Neural progenitor cell (in vitro differentiated cells): ENCODE data around the gene EXOC6B. TPM values are rescaled to one million over a fixed set of nuclear protein-coding genes. Genes with fewer than 3 reads are reported as not detected.

Experiments
- DNase-seq: peaks from one replicate; pipeline ENCODE4 v3.0.0-alpha.2; 2016; ENCODE audit warnings: low spot score
- H2AFZ ChIP-seq: fragments of 200-600 bp; sonication (generic); replicated peaks from 2 replicates; pipeline ENCODE4 v1.6.1; 2016; ENCODE audit warnings: antibody characterized with exemption
- H3F3A ChIP-seq: fragments of 200-600 bp; sonication (generic); 2 replicates; pipeline ENCODE4 v1.6.1; 2016; ENCODE audit warnings: antibody characterized with exemption, low read depth
- H3K27ac ChIP-seq: fragments of 200-600 bp; sonication (generic); 2 replicates; pipeline ENCODE4 v1.5.1; 2016; ENCODE audit warnings: mild to moderate bottlenecking
- H3K27me3 ChIP-seq: fragments of 200-600 bp; sonication (generic); 2 replicates; pipeline ENCODE4 v1.6.1; 2016; ENCODE audit warnings: mild to moderate bottlenecking, moderate library complexity
- H3K36me3 ChIP-seq: fragments of 200-600 bp; sonication (generic); 2 replicates; pipeline ENCODE4 v1.5.1; 2016
- H3K4me1 ChIP-seq: fragments of 200-600 bp; sonication (generic); 2 replicates; pipeline ENCODE4 v1.6.1; 2016; ENCODE audit warnings: mixed run types
- H3K4me2 ChIP-seq: fragments of 200-600 bp; sonication (generic); 2 replicates; pipeline ENCODE4 v1.6.1; 2016
- H3K4me3 ChIP-seq: fragments of 200-600 bp; sonication (generic); 2 replicates; pipeline ENCODE4 v1.5.1; 2016
- H3K79me2 ChIP-seq: fragments of 200-600 bp; sonication (generic); 2 replicates; pipeline ENCODE4 v1.6.1; 2016; ENCODE audit warnings: low read depth
- H3K9ac ChIP-seq: fragments of 200-600 bp; sonication (generic); 2 replicates; pipeline ENCODE4 v1.6.1; 2016
- H3K9me3 ChIP-seq: fragments of 200-600 bp; sonication (generic); 2 replicates; pipeline ENCODE4 v1.5.1; 2016; ENCODE audit warnings: low read depth
- H4K20me1 ChIP-seq: fragments of 200-600 bp; sonication (generic); 2 replicates; pipeline ENCODE4 v1.6.1; 2016; ENCODE audit warnings: low read depth
- H3K27ac Mint-ChIP-seq: 3 replicates; pipeline ENCODE4 v1.8.0; 2021; ENCODE audit warnings: mixed read lengths
- H3K27me3 Mint-ChIP-seq: 2 replicates; pipeline ENCODE4 v1.8.0; 2022; ENCODE audit warnings: low read depth, mild to moderate bottlenecking, inconsistent platforms, moderate library complexity, mixed read lengths; ENCODE audit not compliant: insufficient read depth
- H3K36me3 Mint-ChIP-seq: 3 replicates; pipeline ENCODE4 v1.8.0; 2021; ENCODE audit warnings: mixed read lengths
- H3K4me1 Mint-ChIP-seq: 3 replicates; pipeline ENCODE4 v1.8.0; 2021; ENCODE audit warnings: mixed read lengths
- H3K4me3 Mint-ChIP-seq: 3 replicates; pipeline ENCODE4 v1.8.0; 2021; ENCODE audit warnings: mild to moderate bottlenecking, moderate library complexity, mixed read lengths
- H3K9me3 Mint-ChIP-seq: 3 replicates; pipeline ENCODE4 v1.8.0; 2020; ENCODE audit warnings: mixed read lengths
- CTCF ChIP-seq: fragments of 200-600 bp; sonication (generic); IDR thresholded peaks from 2 replicates; pipeline ENCODE4 v1.5.1; 2017; ENCODE audit warnings: antibody characterized with exemption, mild to moderate bottlenecking
- EZH2 ChIP-seq: fragments of 200-600 bp; sonication (generic); IDR thresholded peaks from 2 replicates; pipeline ENCODE4 v1.6.1; 2017; ENCODE audit warnings: antibody characterized with exemption, mild to moderate bottlenecking, moderate library complexity
- EZH2phosphoT487 ChIP-seq: fragments of 200-600 bp; sonication (generic); IDR thresholded peaks from 2 replicates; pipeline ENCODE4 v1.6.1; 2017; ENCODE audit warnings: antibody characterized with exemption
- total RNA-seq: library from RNA; depleted of rRNA; stranded (reverse); fragments of >200 nt; gene quantifications from 2 replicates; pipeline ENCODE4 v1.2.3, GENCODE V29; 2015; ENCODE audit warnings: low replicate concordance

EXOC6B gene
- total RNA-seq, 1 donor from 2014 or later: 41.2 TPM

GRCh38 chr2:72214429-72215143 is 611.2 kb downstream of the EXOC6B start:
- Histone ChIP-seq H3K79me2 (no peaks in the 10 kb centered on the region), H3K4me2 (no peak overlapping the region), H3K27ac (no peak overlapping the region), H3K27me3 (no peaks in the 10 kb centered on the region), H3K4me3 (no peak overlapping the region), H3F3A (no peaks in the 10 kb centered on the region), H3K9ac (no peak overlapping the region), H3K4me1 (no peaks in the 10 kb centered on the region), H2AFZ (no peak overlapping the region), H4K20me1 (no peaks in the 10 kb centered on the region), H3K36me3 (no peaks in the 10 kb centered on the region), H3K9me3 (no peaks in the 10 kb centered on the region)
- Mint-ChIP-seq H3K27me3 (peaks cover 4% of the 10 kb centered on the region), H3K36me3 (no peaks in the 10 kb centered on the region), H3K4me3 (no peak overlapping the region), H3K27ac (no peak overlapping the region), H3K4me1 (no peaks in the 10 kb centered on the region), H3K9me3 (no peaks in the 10 kb centered on the region)
- TF ChIP-seq EZH2: no peak
- DNase-seq: no peak

- no peak for DNase-seq
- Histone ChIP-seq H3K79me2 (no peaks in the 10 kb centered on the region), H3K4me3 (no peak overlapping the region), H3K27me3 (no peaks in the 10 kb centered on the region), H3K4me1 (no peaks in the 10 kb centered on the region), H3K4me2 (no peak overlapping the region), H3F3A (no peaks in the 10 kb centered on the region), H3K9ac (no peak overlapping the region), H3K27ac (no peak overlapping the region), H3K9me3 (no peaks in the 10 kb centered on the region), H3K36me3 (no peaks in the 10 kb centered on the region), H4K20me1 (no peaks in the 10 kb centered on the region), H2AFZ (no peak overlapping the region)
- Mint-ChIP-seq H3K36me3 (no peaks in the 10 kb centered on the region), H3K9me3 (no peaks in the 10 kb centered on the region), H3K27me3 (no peaks in the 10 kb centered on the region), H3K4me3 (no peak overlapping the region), H3K4me1 (no peaks in the 10 kb centered on the region), H3K27ac (no peak overlapping the region)
- TF ChIP-seq CTCF: no peak
- TF ChIP-seq EZH2: no peak
- no peak for TF ChIP-seq EZH2phosphoT487
Measured at GRCh38 chr2:72212486-72212855, 613.4 kb downstream of the EXOC6B start.

GRCh38 chr2:72211777-72212485 is 613.9 kb downstream of the EXOC6B start:
- no peak for DNase-seq
- Histone ChIP-seq H3K4me1 (no peaks in the 10 kb centered on the region), H3K4me2 (no peak overlapping the region), H3K79me2 (no peaks in the 10 kb centered on the region), H3K9ac (no peak overlapping the region), H3K4me3 (no peak overlapping the region), H3K27ac (no peak overlapping the region), H2AFZ (no peak overlapping the region), H3F3A (no peaks in the 10 kb centered on the region), H4K20me1 (no peaks in the 10 kb centered on the region), H3K36me3 (no peaks in the 10 kb centered on the region), H3K9me3 (no peaks in the 10 kb centered on the region), H3K27me3 (no peaks in the 10 kb centered on the region)
- no peaks in the 10 kb centered on the region for H3K27me3 Mint-ChIP-seq
- no peaks in the 10 kb centered on the region for H3K36me3 Mint-ChIP-seq
- H3K4me3 Mint-ChIP-seq: no peak overlapping the region
- TF ChIP-seq EZH2 (no peak), EZH2phosphoT487 (no peak), CTCF (no peak)
- H3K9me3 Mint-ChIP-seq: no peaks in the 10 kb centered on the region
- H3K4me1 Mint-ChIP-seq: no peaks in the 10 kb centered on the region
- H3K27ac Mint-ChIP-seq: no peak overlapping the region

- Histone ChIP-seq H3K36me3 (no peaks in the 10 kb centered on the region), H3K27me3 (no peaks in the 10 kb centered on the region), H2AFZ (no peak overlapping the region), H3K79me2 (no peaks in the 10 kb centered on the region), H4K20me1 (no peaks in the 10 kb centered on the region), H3K9me3 (no peaks in the 10 kb centered on the region), H3K9ac (no peak overlapping the region), H3K4me1 (no peaks in the 10 kb centered on the region), H3K4me3 (no peak overlapping the region), H3K4me2 (no peak overlapping the region), H3F3A (no peaks in the 10 kb centered on the region), H3K27ac (no peak overlapping the region)
- no peak overlapping the region for H3K4me3 Mint-ChIP-seq
- no peaks in the 10 kb centered on the region for H3K27me3 Mint-ChIP-seq
- H3K27ac Mint-ChIP-seq: no peak overlapping the region
- no peak for DNase-seq
- H3K36me3 Mint-ChIP-seq: no peaks in the 10 kb centered on the region
- H3K9me3 Mint-ChIP-seq: no peaks in the 10 kb centered on the region
- TF ChIP-seq CTCF (no peak), EZH2 (no peak), EZH2phosphoT487 (no peak)
- no peaks in the 10 kb centered on the region for H3K4me1 Mint-ChIP-seq
Measured at GRCh38 chr2:72211350-72211749, 614.5 kb downstream of the EXOC6B start.
